Testis (tissue), 2 donors: Measurements from ENCODE around the gene RIOX2.

Experiments
- POLR2A ChIP-seq: fragments of 450-650 bp; IDR thresholded peaks from one replicate; pipeline ENCODE4 v1.6.1; 2017; ENCODE audit warnings: antibody characterized with exemption, mild to moderate bottlenecking, moderate library complexity
- TF ChIP-seq, protein P1 (sequence below), 3 experiments: fragments of 450-650 bp in 2 of 3; fragments of 200-600 bp in 1 of 3; sonication (generic) in 1 of 3; IDR thresholded peaks; one replicate each; pipeline ENCODE4 v1.5.1; 2016 to 2019; ENCODE audit warnings: antibody characterized with exemption in 3 of 3, mild to moderate bottlenecking in 2 of 3, moderate library complexity in 1 of 3

DNA sequence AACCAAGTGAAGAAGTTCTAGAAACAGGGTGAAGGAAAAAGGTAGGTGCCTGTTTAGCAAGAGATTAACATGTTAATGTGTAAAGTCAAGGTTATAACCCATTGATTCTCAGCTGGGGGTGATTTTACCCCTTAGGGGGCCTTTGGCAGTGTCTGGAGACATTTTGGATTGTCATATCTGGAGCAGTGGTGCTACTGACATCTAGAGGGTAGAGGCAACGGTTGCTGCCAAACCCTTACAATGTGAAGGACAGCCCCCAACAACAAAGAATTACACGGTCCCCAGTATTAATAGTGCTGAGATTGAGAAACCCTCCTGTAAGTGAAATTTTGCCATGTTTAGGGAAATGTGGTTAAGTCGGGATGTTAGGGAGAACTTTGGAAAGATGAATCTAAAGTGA, 75.7 kb downstream of the RIOX2 start:
- no peak for TF ChIP-seq POLR2A
- TF ChIP-seq, protein P1, sequence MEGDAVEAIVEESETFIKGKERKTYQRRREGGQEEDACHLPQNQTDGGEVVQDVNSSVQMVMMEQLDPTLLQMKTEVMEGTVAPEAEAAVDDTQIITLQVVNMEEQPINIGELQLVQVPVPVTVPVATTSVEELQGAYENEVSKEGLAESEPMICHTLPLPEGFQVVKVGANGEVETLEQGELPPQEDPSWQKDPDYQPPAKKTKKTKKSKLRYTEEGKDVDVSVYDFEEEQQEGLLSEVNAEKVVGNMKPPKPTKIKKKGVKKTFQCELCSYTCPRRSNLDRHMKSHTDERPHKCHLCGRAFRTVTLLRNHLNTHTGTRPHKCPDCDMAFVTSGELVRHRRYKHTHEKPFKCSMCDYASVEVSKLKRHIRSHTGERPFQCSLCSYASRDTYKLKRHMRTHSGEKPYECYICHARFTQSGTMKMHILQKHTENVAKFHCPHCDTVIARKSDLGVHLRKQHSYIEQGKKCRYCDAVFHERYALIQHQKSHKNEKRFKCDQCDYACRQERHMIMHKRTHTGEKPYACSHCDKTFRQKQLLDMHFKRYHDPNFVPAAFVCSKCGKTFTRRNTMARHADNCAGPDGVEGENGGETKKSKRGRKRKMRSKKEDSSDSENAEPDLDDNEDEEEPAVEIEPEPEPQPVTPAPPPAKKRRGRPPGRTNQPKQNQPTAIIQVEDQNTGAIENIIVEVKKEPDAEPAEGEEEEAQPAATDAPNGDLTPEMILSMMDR (IDR thresholded peaks at IDR 0.05): no peak
